HG03571 (cell line): ENCODE measurements around the gene GRM5.
"Not testable (repeated sequence)": the region's sequence is repeated elsewhere in the genome, so short reads cannot be mapped to it uniquely, and the experiment has no call there.

Experiments
- ATAC-seq: cut with Tn5 transposase; IDR thresholded peaks from one replicate; pipeline ENCODE4 v1.9.1; 2021; ENCODE audit not compliant: unreplicated experiment

The GRM5 gene

GRCh38 chr11:89065651-89066201, at the start of gene GRM5:
GRM5 (minus strand) TSS chr11:89065982; CDS start chr11:89047872, 18,110 bp downstream.
- ATAC-seq = not testable (repeated sequence)

DNA sequence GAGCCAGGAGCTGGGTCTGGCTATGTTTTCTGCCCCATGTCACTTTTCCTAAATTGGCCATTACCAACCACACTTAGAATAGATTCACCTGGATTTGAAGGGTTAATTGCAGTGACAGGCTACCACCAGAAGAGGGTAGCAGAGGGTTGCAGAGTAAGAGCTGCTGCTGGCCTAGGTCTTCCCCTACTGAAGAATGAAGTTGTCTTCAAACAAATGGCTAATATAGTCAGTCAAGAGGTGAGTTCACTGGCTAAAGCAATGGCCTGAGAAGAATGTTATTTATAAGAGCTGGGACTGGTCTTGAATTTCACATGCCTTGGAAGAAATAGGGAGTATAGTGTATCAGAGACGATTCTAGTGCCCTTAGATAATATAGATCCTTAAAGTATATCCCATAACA, 32.2 kb upstream of the GRM5 start:
- peak; percentile 59 for ATAC-seq

GRCh38 chr11:89093806-89094205, 28.0 kb upstream of the GRM5 start:
- not testable (repeated sequence) for ATAC-seq

- not testable (repeated sequence) for ATAC-seq
These were observed 19.2 kb upstream of the GRM5 start for GRCh38 chr11:89084951-89085350.

GRCh38 chr11:89070911-89071310, 5.1 kb upstream of the GRM5 start:
- not testable (repeated sequence) for ATAC-seq

- no peak for ATAC-seq
These were observed 1.5 kb upstream of the GRM5 start for GRCh38 chr11:89067264-89067663.

DNA sequence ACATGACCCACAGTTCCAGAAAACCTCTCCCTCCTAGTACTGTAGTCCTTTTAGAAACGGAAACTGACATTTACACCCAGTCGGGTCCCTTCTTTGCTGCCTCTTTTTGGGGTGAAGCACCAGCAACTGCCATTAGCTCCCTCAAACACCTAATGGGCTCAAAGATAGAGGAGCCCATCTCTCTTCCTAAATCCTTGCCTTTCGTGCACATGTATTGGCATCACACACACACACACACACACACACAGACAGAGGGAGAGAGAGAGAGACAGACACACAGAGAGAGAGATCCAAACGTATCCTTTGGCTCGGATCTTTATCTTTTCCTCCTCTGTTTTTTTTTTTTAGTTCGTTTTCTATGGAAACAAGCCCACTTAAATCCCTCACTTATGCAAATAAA, 716 bp downstream of the GRM5 start:
- no peak for ATAC-seq

DNA sequence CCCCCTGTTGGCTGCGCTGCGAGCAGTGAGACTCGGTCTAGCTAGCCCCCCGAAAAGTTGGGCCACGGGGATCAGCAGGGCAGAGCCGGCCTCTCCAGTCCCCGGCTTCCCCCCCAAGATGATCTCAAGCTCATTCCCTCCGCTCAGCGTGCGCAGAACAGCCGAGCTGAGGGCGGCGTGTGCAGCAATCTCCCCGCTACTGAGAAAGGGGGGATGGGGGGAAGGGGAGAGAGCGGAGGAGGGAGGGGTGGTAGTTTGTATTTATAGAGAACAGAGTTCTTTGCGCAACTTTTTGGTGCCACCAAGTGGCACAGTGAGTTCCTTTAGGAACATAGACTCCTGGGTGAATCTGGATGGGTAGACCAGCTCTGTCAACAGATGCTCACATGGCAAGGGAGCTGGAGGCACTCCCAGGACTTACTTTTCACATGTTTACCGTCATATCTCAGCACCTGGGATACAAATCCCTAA, 2.3 kb downstream of the GRM5 start:
- ATAC-seq = not testable (repeated sequence)

DNA sequence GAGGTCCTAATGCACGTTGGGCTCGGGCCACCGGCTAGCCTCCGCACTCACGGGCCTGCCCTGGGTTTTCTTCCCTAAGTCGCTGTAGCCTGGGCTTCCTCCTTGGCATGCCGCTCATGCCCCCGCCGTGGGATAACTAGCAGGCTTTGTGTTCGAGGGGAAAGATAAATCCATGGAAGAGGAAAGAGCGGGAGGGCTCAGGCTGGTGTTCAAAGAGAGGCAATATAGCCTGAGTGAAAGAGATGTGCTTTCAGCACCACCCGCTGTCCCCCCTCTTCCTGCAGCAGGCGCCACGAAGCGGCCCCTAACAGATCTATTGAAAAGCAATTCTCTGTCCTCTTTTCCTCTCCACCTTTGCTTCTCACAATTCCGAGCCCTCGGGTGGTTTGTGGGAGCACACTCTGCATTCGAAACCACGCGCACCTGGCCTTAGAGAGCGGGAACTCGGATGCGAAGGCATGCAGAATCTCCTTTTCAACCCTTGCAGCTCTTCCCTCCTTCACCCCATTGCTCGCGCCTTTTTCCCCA, 2.9 kb downstream of the GRM5 start:
- ATAC-seq = not testable (repeated sequence)

- ATAC-seq = not testable (repeated sequence)
These were observed 3.9 kb downstream of the GRM5 start for GRCh38 chr11:89061839-89062238.

- not testable (repeated sequence) for ATAC-seq
These were observed 8.4 kb downstream of the GRM5 start for GRCh38 chr11:89057406-89057805.

DNA sequence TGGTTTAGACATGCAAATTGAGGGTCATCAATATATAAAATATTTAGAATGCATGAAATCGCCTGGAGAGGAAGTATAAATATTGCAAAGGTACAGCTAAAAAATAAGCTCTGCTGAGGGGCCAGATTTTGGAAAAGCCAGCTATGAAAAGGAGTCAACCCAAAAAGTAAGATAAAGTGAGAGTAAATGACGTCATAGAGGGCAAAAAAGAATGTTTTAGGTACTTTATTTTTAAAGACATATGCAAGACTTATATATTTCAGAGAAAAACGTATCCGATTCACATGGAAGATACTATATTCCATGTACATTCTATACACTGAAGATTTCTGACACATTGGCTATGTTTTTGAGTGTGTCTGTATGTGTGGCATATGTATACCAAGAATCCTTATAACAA, 13.6 kb downstream of the GRM5 start:
- ATAC-seq = no peak

GRCh38 chr11:89047159-89047558, 18.6 kb downstream of the GRM5 start:
- ATAC-seq = not testable (repeated sequence)

GRCh38 chr11:89043861-89044588, 21.8 kb downstream of the GRM5 start:
- not testable (repeated sequence) for ATAC-seq

- ATAC-seq = not testable (repeated sequence)
These were observed 36.1 kb downstream of the GRM5 start for GRCh38 chr11:89029671-89030070.

DNA sequence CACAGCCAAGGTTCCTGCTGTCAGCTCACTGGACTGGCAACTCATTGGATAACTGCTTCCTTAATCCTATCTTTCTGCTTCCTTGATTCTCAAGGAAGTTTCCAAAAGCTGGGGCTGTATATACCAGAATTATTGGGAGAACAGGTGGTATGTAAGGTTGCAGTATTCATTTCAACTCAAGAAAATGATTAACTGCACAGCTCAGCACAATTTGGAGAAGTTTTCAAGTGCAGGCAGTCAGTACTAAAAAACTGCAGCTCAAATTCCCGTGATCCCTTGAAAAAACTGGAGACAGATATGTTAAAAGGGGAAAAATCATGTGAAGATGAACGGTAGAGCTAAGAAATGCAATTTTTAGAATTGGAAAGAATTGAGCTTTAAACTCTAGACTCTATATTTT, 44.4 kb downstream of the GRM5 start:
- ATAC-seq = no peak

GRCh38 chr11:89019827-89020547, 45.8 kb downstream of the GRM5 start:
- ATAC-seq = not testable (repeated sequence)

- ATAC-seq = no peak
These were observed 49.6 kb downstream of the GRM5 start for GRCh38 chr11:89016214-89016613.

GRCh38 chr11:89015614-89016013, 50.2 kb downstream of the GRM5 start:
- no peak for ATAC-seq

DNA sequence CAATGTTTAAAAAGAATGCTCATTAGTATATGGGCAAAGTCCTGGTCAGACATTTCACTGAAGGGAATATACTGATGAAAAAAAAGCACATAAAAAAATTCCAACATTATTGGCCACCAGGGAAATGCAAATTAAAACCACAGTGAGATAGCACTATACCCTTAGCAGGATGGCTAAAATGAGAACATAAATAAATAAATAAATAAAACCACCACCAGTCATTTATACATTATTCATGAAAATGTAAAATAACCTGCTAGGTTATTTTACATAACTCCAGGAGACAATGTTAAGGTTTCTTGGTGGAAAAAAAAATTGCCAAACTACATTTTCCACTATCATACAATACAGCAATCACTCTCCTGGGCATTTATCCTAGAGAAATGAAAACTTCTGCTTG, 64.9 kb downstream of the GRM5 start:
- not testable (repeated sequence) for ATAC-seq

DNA sequence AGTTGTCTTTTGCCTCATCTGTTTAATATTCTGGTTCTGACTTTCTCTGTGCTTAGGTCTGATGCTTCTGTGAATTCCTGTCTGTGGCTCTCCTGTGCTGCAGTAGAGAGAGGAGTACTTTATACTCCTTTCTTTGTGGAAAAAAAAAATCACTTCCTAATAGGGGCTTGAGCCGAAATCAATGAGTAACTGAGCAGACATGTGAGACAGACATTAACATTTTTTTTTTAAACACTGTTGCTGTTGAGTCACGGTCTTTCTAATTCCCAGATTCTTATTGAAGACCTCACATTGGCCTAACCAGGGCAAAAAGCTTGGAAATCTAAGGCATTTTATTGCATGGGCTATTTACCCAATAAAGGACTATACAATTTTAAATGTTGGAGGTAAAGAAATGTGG, 86.1 kb downstream of the GRM5 start:
- no peak for ATAC-seq

DNA sequence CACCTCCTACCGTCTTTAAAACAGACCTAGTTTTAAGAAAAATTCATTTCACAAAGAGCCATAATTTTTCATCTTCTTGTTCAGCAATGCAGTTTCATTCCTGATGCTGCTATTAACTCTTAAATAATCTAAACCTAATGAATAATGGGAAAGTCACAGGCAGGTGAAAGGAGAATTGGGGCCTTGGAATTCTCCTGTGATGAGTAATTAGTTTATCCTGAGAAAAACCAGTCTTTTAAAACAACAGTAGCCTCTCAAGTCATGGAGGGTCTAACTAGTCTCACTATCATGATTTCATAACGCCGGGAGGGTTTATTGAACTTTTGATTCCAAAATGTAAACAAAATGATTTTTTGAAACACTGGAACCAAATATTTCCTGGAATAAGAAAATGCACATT, 86.8 kb downstream of the GRM5 start:
- ATAC-seq = not testable (repeated sequence)
